ENCODE measurements around the gene PAPOLG. TPM values are rescaled to one million over a fixed set of nuclear protein-coding genes. Genes with fewer than 3 reads are reported as not detected.

Gene PAPOLG
- total and polyA plus RNA-seq, 2 of the 13 experiments (the other 11 are each of a cell fraction or from before 2014, with no cell fraction given) = 10.1 to 10.4 TPM

- TF ChIP-seq AKNA (CRISPR knock-in tag; IDR thresholded peaks at IDR 0.05; ENCODE audit: borderline replicate concordance) (no peak; the same call in 1 of the 2 replicates), ATAD3A (CRISPR knock-in tag; IDR thresholded peaks at IDR 0.05) (no peak), MTA3 (CRISPR knock-in tag; IDR thresholded peaks at IDR 0.05) (no peak), GLI4 (CRISPR knock-in tag; IDR thresholded peaks at IDR 0.05; ENCODE audit: borderline replicate concordance) (no peak), ZMYM3 (CRISPR knock-in tag; IDR thresholded peaks at IDR 0.05) (no peak), TOPORS (CRISPR knock-in tag; IDR thresholded peaks at IDR 0.05) (peak; percentile 87), ZSCAN20 (CRISPR knock-in tag; IDR thresholded peaks at IDR 0.05; ENCODE audit: borderline replicate concordance) (no peak), RELA (CRISPR knock-in tag; IDR thresholded peaks at IDR 0.05) (no peak), ZBTB38 (CRISPR knock-in tag; IDR thresholded peaks at IDR 0.05) (peak; percentile 30; the same call in 1 of the 2 replicates), SSRP1 (CRISPR knock-in tag; IDR thresholded peaks at IDR 0.05) (no peak), SALL2 (CRISPR knock-in tag; IDR thresholded peaks at IDR 0.05) (no peak), CEBPZ (IDR thresholded peaks at IDR 0.05; ENCODE audit: low read length) (no peak), DMAP1 (CRISPR knock-in tag; IDR thresholded peaks at IDR 0.05) (peak; percentile 80; the same call in 1 of the 2 replicates), MED13 (CRISPR knock-in tag; IDR thresholded peaks at IDR 0.05) (no peak), HNF1A (IDR thresholded peaks at IDR 0.05; ENCODE audit: low read depth) (no peak), HNF1A (CRISPR knock-in tag; IDR thresholded peaks at IDR 0.05; ENCODE audit: borderline replicate concordance) (peak; percentile 31; the same call in 1 of the 2 replicates), ZNF83 (CRISPR knock-in tag; IDR thresholded peaks at IDR 0.05; ENCODE audit: borderline replicate concordance) (peak; percentile 49; the same call in 1 of the 2 replicates)
These were observed at the start of gene PAPOLG (continued) for GRCh38 chr2:60756097-60757087.

Data from HepG2 (cell line).